ENCODE data around the gene TAF11L6. TPM values are rescaled to one million over a fixed set of nuclear protein-coding genes. Genes with fewer than 3 reads are reported as not detected.
"Not testable (repeated sequence)": the region's sequence is repeated elsewhere in the genome, so short reads cannot be mapped to it uniquely, and the experiment has no call there.

Gene TAF11L6
- total and polyA plus RNA-seq, 2 of the 8 experiments (the other 6 are each of a cell fraction or from before 2014, with no cell fraction given) = not detected

- H3K18ac ChIP-seq (ENCODE audit: extremely low read depth, low read length); H3K9ac ChIP-seq (replicated peaks in 1 of 4; ENCODE audit: extremely low read depth in 1 of 4, low read depth in 3 of 4, low read length in 3 of 4); H3K79me2 ChIP-seq (ENCODE audit: control insufficient read depth in 1 of 2, insufficient read depth in 2 of 2, low read length in 2 of 2); H4K5ac ChIP-seq (ENCODE audit: insufficient read length, low read depth, low read length); H2AK5ac ChIP-seq (ENCODE audit: low read depth, low read length); H3K23me2 ChIP-seq (ENCODE audit: low read depth, low read length); H2BK5ac ChIP-seq (ENCODE audit: low read depth, low read length); H4K20me1 ChIP-seq (replicated peaks in 1 of 2; ENCODE audit: control insufficient read depth in 1 of 2, insufficient read depth in 2 of 2, low read length in 2 of 2); H3K27ac ChIP-seq (ENCODE audit: low read depth, low read length); H3K4me1 ChIP-seq (replicated peaks in 1 of 4; ENCODE audit: control insufficient read depth in 3 of 4, insufficient read depth in 4 of 4, low read length in 3 of 4); POLR2A ChIA-PET (ENCODE audit: partially characterized antibody); H3K4ac ChIP-seq (replicated peaks; ENCODE audit: insufficient read length, low read depth, low read length); CTCF ChIA-PET (ENCODE audit: partially characterized antibody); H2BK120ac ChIP-seq (replicated peaks; ENCODE audit: low read depth, low read length); H3K23ac ChIP-seq (ENCODE audit: insufficient read length); H3K4me3 ChIP-seq (ENCODE audit: extremely low read depth in 1 of 4, insufficient read depth in 2 of 4, low read depth in 3 of 4, low read length in 4 of 4); H3K79me1 ChIP-seq (ENCODE audit: low read depth, low read length); FAIRE-seq; H3K56ac ChIP-seq (replicated peaks; ENCODE audit: insufficient read length, low read depth, low read length); H3K4me2 ChIP-seq (ENCODE audit: insufficient read depth in 1 of 2, low read depth in 2 of 2, low read length in 2 of 2); H3K9me3 ChIP-seq (ENCODE audit: insufficient read depth in 2 of 2, low read depth in 1 of 2, low read length in 1 of 2); H3K36me3 ChIP-seq (ENCODE audit: control insufficient read depth in 2 of 4, insufficient read depth in 4 of 4, low read length in 3 of 4); H3K14ac ChIP-seq (ENCODE audit: insufficient read length); H4K8ac ChIP-seq (ENCODE audit: extremely low read depth, insufficient read depth, low read length); H2BK15ac ChIP-seq (ENCODE audit: low read length); H2BK20ac ChIP-seq (ENCODE audit: low read length); DNase-seq (ENCODE audit: low read depth in 1 of 2, low spot score in 2 of 2); H2BK12ac ChIP-seq (ENCODE audit: low read depth, low read length); H4K91ac ChIP-seq (replicated peaks; ENCODE audit: insufficient read length, low read length); H2AFZ ChIP-seq (ENCODE audit: low read length); H3K27me3 ChIP-seq (replicated peaks in 1 of 4; ENCODE audit: control insufficient read depth in 3 of 4, extremely low read depth in 1 of 4, insufficient read depth in 3 of 4, low read length in 3 of 4): not testable (repeated sequence)
- WGBS, 2 experiments (ENCODE audit: extremely low coverage in 1 of 2, insufficient coverage in 1 of 2, insufficient read length in 1 of 2, insufficient replicate concordance in 2 of 2, low coverage in 1 of 2, low lambda C conversion rate in 2 of 2, missing lambda C conversion rate in 1 of 2) = 89% methylated on average over 10 of the region's 10 CpGs; no CpG with 5 or more reads in 1 of the 2 experiments
These were observed 41.9 kb upstream of the TAF11L6 start for GRCh38 chr5:17486464-17487173.
